ENCODE measurements around the gene HSPA9. TPM values are rescaled to one million over a fixed set of nuclear protein-coding genes. Genes with fewer than 3 reads are reported as not detected.

The HSPA9 gene
- total RNA-seq, 4 donors from 2014 or later, result 139 to 250 (median 186) TPM

- peak overlapping the region; percentile 27 to 59 (median 43) for H3K27ac ChIP-seq (replicated peaks in 1 of 4)
Measured at GRCh38 chr5:138610415-138610917, 35.3 kb upstream of the HSPA9 start.

GRCh38 chr5:138606378-138607064 is 31.3 kb upstream of the HSPA9 start:
- no peaks in the 10 kb centered on the region for H3K27me3 ChIP-seq
- 98% methylated on average over 5 of the region's 6 CpGs for WGBS
- intact Hi-C loops (cut with DNase I), result no loop called here
- H3K27ac ChIP-seq (replicated peaks in 1 of 4), result no peak overlapping the region
- H3K4me1 ChIP-seq, result peaks cover 13 to 25% (median 24%) of the 10 kb centered on the region in 4 donors
- no peaks in the 10 kb centered on the region for H3K9me3 ChIP-seq
- H3K4me3 ChIP-seq, result no peak overlapping the region
- DNase-seq (ENCODE audit: extremely low spot score), result no peak
- no peaks in the 10 kb centered on the region for H3K36me3 ChIP-seq
- no peak for TF ChIP-seq POLR2A (IDR thresholded peaks at IDR 0.05; ENCODE audit: low read depth)
- no peak for TF ChIP-seq POLR2AphosphoS5 (IDR thresholded peaks at IDR 0.05)
- TF ChIP-seq EP300 (IDR thresholded peaks at IDR 0.05), result no peak
- TF ChIP-seq CTCF (IDR thresholded peaks at IDR 0.05), result no peak

More at GRCh38 chr5:138610415-138610917, 35.3 kb upstream of the HSPA9 start:
- intact Hi-C loops (cut with DNase I), result no loop called here
- Histone ChIP-seq H3K27me3 (no peaks in the 10 kb centered on the region), H3K4me1 (peaks cover 13 to 30% (median 27%) of the 10 kb centered on the region in 4 donors), H3K9me3 (no peaks in the 10 kb centered on the region), H3K4me3 (peak overlapping the region; percentile 38 to 54 (median 51)), H3K36me3 (no peaks in the 10 kb centered on the region)
- TF ChIP-seq POLR2A (IDR thresholded peaks at IDR 0.05; ENCODE audit: low read depth) (no peak), CTCF (IDR thresholded peaks at IDR 0.05) (peak; percentile 11 to 37 (median 11)), POLR2AphosphoS5 (IDR thresholded peaks at IDR 0.05) (no peak), EP300 (IDR thresholded peaks at IDR 0.05) (no peak)
- 32% methylated on average over 9 of the region's 10 CpGs for WGBS
- DNase-seq (ENCODE audit: extremely low spot score), result no peak

- H3K9me3 ChIP-seq, result no peaks in the 10 kb centered on the region
- intact Hi-C loops (cut with DNase I), result no loop called here
- H3K27me3 ChIP-seq, result no peaks in the 10 kb centered on the region
- no peaks in the 10 kb centered on the region for H3K36me3 ChIP-seq
- no peak overlapping the region for H3K4me3 ChIP-seq
- no peak overlapping the region for H3K27ac ChIP-seq (replicated peaks in 1 of 4)
- no peak for DNase-seq (ENCODE audit: extremely low spot score)
- H3K4me1 ChIP-seq, result peaks cover 2 to 17% (median 13%) of the 10 kb centered on the region in 4 donors
- WGBS, result 64% methylated on average over 2 of the region's 2 CpGs
- TF ChIP-seq CTCF (IDR thresholded peaks at IDR 0.05) (no peak), POLR2AphosphoS5 (IDR thresholded peaks at IDR 0.05) (no peak), EP300 (IDR thresholded peaks at IDR 0.05) (no peak), POLR2A (IDR thresholded peaks at IDR 0.05; ENCODE audit: low read depth) (no peak)
Measured at GRCh38 chr5:138605254-138605972, 30.2 kb upstream of the HSPA9 start.

- WGBS, result 99% methylated on average over 10 of the region's 10 CpGs
- no peak for TF ChIP-seq POLR2AphosphoS5 (IDR thresholded peaks at IDR 0.05)
- TF ChIP-seq EP300 (IDR thresholded peaks at IDR 0.05), result no peak
- no peak for TF ChIP-seq POLR2A (IDR thresholded peaks at IDR 0.05; ENCODE audit: low read depth)
- no peak for TF ChIP-seq CTCF (IDR thresholded peaks at IDR 0.05)
- Histone ChIP-seq H3K27me3 (no peaks in the 10 kb centered on the region), H3K4me1 (peaks cover 0 to 6% (median 1%) of the 10 kb centered on the region in 4 donors), H3K27ac (replicated peaks in 1 of 4) (no peak overlapping the region), H3K36me3 (no peaks in the 10 kb centered on the region), H3K4me3 (no peak overlapping the region), H3K9me3 (no peaks in the 10 kb centered on the region)
- no peak for DNase-seq (ENCODE audit: extremely low spot score)
- intact Hi-C loops (cut with DNase I), result no loop called here
Measured at GRCh38 chr5:138604176-138604785, 29.1 kb upstream of the HSPA9 start.
